ENCODE data around the gene DPM3. TPM values are rescaled to one million over a fixed set of nuclear protein-coding genes. Genes with fewer than 3 reads are reported as not detected.
A peak's percentile ranks its signal among the peaks of the same experiment; 100 is the strongest.

Gene DPM3
- total and polyA plus RNA-seq, 2 of the 13 experiments (the other 11 are each of a cell fraction or from before 2014, with no cell fraction given): 23.2 to 53.4 TPM

DNA sequence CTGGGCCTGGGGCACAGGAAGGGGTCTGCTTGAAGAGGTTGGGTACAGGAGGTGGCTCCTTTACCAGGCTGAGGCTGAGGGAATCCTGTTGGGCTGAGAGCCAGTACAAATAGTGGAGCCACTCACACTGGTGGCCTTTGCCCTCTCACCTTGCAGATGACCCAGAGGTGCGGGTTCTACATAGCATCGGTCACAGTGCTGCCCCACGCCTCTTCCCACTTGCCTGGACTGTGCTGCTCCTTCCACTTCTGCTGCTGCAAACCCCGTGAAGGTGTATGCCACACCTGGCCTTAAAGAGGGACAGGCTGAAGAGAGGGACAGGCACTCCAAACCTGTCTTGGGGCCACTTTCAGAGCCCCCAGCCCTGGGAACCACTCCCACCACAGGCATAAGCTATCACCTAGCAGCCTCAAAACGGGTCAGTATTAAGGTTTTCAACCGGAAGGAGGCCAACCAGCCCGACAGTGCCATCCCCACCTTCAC lies 6.5 kb downstream of the DPM3 start (continued):
- TF ChIP-seq HBP1 (CRISPR knock-in tag; IDR thresholded peaks at IDR 0.05; ENCODE audit: low read depth): 0 out of 2 replicates have a peak, but pooled peaks have one; percentile 42
- peak; percentile 48 for TF ChIP-seq SAP130 (CRISPR knock-in tag; IDR thresholded peaks at IDR 0.05; ENCODE audit: low read depth)
- no peak for TF ChIP-seq GABPB1 (CRISPR knock-in tag; IDR thresholded peaks at IDR 0.05)
- no peak for TF ChIP-seq ATF7-NPFF (CRISPR knock-in tag; IDR thresholded peaks at IDR 0.05; ENCODE audit: low read depth)
- TF ChIP-seq TGIF2 (CRISPR knock-in tag; IDR thresholded peaks at IDR 0.05): no peak
- TF ChIP-seq IKZF4 (CRISPR knock-in tag; IDR thresholded peaks at IDR 0.05; ENCODE audit: borderline replicate concordance, low read depth, not compliant biosample characterization): no peak
- TF ChIP-seq CBX5 (CRISPR knock-in tag; IDR thresholded peaks at IDR 0.05; ENCODE audit: borderline replicate concordance): no peak
- no peak for TF ChIP-seq ZNF7 (CRISPR knock-in tag; IDR thresholded peaks at IDR 0.05)
- TF ChIP-seq ZSCAN30 (CRISPR knock-in tag; IDR thresholded peaks at IDR 0.05): no peak
- TF ChIP-seq, protein P1, sequence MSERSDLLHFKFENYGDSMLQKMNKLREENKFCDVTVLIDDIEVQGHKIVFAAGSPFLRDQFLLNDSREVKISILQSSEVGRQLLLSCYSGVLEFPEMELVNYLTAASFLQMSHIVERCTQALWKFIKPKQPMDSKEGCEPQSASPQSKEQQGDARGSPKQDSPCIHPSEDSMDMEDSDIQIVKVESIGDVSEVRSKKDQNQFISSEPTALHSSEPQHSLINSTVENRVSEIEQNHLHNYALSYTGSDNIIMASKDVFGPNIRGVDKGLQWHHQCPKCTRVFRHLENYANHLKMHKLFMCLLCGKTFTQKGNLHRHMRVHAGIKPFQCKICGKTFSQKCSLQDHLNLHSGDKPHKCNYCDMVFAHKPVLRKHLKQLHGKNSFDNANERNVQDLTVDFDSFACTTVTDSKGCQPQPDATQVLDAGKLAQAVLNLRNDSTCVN (CRISPR knock-in tag; IDR thresholded peaks at IDR 0.05; ENCODE audit: borderline replicate concordance): no peak
- TF ChIP-seq, protein P2, sequence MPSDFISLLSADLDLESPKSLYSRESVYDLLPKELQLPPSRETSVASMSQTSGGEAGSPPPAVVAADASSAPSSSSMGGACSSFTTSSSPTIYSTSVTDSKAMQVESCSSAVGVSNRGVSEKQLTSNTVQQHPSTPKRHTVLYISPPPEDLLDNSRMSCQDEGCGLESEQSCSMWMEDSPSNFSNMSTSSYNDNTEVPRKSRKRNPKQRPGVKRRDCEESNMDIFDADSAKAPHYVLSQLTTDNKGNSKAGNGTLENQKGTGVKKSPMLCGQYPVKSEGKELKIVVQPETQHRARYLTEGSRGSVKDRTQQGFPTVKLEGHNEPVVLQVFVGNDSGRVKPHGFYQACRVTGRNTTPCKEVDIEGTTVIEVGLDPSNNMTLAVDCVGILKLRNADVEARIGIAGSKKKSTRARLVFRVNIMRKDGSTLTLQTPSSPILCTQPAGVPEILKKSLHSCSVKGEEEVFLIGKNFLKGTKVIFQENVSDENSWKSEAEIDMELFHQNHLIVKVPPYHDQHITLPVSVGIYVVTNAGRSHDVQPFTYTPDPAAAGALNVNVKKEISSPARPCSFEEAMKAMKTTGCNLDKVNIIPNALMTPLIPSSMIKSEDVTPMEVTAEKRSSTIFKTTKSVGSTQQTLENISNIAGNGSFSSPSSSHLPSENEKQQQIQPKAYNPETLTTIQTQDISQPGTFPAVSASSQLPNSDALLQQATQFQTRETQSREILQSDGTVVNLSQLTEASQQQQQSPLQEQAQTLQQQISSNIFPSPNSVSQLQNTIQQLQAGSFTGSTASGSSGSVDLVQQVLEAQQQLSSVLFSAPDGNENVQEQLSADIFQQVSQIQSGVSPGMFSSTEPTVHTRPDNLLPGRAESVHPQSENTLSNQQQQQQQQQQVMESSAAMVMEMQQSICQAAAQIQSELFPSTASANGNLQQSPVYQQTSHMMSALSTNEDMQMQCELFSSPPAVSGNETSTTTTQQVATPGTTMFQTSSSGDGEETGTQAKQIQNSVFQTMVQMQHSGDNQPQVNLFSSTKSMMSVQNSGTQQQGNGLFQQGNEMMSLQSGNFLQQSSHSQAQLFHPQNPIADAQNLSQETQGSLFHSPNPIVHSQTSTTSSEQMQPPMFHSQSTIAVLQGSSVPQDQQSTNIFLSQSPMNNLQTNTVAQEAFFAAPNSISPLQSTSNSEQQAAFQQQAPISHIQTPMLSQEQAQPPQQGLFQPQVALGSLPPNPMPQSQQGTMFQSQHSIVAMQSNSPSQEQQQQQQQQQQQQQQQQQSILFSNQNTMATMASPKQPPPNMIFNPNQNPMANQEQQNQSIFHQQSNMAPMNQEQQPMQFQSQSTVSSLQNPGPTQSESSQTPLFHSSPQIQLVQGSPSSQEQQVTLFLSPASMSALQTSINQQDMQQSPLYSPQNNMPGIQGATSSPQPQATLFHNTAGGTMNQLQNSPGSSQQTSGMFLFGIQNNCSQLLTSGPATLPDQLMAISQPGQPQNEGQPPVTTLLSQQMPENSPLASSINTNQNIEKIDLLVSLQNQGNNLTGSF (CRISPR knock-in tag; IDR thresholded peaks at IDR 0.05): no peak
- no peak for TF ChIP-seq GABPA (IDR thresholded peaks at IDR 0.05; ENCODE audit: low read depth, low read length)
- no peak for TF ChIP-seq GABPA (CRISPR knock-in tag; IDR thresholded peaks at IDR 0.05; ENCODE audit: low read depth)
- no peak for TF ChIP-seq ZNF580 (CRISPR knock-in tag; IDR thresholded peaks at IDR 0.05; ENCODE audit: borderline replicate concordance, low read depth)
- no peak for TF ChIP-seq ZNF512B (CRISPR knock-in tag; IDR thresholded peaks at IDR 0.05; ENCODE audit: borderline replicate concordance)
- TF ChIP-seq, protein P3, sequence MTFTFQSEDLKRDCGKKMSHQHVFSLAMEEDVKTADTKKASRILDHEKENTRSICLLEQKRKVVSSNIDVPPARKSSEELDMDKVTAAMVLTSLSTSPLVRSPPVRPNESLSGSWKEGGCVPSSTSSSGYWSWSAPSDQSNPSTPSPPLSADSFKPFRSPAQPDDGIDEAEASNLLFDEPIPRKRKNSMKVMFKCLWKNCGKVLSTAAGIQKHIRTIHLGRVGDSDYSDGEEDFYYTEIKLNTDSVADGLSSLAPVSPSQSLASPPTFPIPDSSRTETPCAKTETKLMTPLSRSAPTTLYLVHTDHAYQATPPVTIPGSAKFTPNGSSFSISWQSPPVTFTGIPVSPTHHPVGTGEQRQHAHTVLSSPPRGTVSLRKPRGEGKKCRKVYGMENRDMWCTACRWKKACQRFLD (CRISPR knock-in tag; IDR thresholded peaks at IDR 0.05; ENCODE audit: borderline replicate concordance): no peak
- TF ChIP-seq JUNB (CRISPR knock-in tag; IDR thresholded peaks at IDR 0.05; ENCODE audit: borderline replicate concordance): no peak
- TF ChIP-seq NFIB (CRISPR knock-in tag; IDR thresholded peaks at IDR 0.05; ENCODE audit: borderline replicate concordance): peak; percentile 52; the same call in 1 of the 2 replicates
